Keratinocyte (primary cell): Measurements from ENCODE around the gene IFI27. TPM values are rescaled to one million over a fixed set of nuclear protein-coding genes. Genes with fewer than 3 reads are reported as not detected.

ENCODE experiments used
- DNase-seq: peaks from one replicate; pipeline ENCODE4 v3.0.0-alpha.2; 2011; ENCODE audit warnings: low read depth, missing footprints, low spot score
- FAIRE-seq: peaks from 2 replicates; lab custom pipeline; 2011; peaks lifted over from hg19 to GRCh38; lab: Jason Lieb, UNC
- H2AFZ ChIP-seq: 2 replicates; pipeline ENCODE4 v1.6.0; 2012; ENCODE audit warnings: low read length, control low read depth, inconsistent platforms; ENCODE audit not compliant: control insufficient read depth
- H3K27ac ChIP-seq: 2 replicates; pipeline ENCODE4 v1.5.1; 2011; ENCODE audit warnings: low read length; ENCODE audit not compliant: control insufficient read depth, insufficient read depth
- H3K27me3 ChIP-seq: 3 replicates; pipeline ENCODE4 v1.6.0; 2011; ENCODE audit warnings: low read length; ENCODE audit not compliant: control insufficient read depth, insufficient read depth; ENCODE audit errors: extremely low read depth
- H3K36me3 ChIP-seq, 2 experiments: 2 replicates in 1 of 2; 3 replicates in 1 of 2; pipeline ENCODE4 v1.5.1; 2011; ENCODE audit warnings: low read length in 2 of 2, mild to moderate bottlenecking in 1 of 2; ENCODE audit not compliant: control insufficient read depth in 2 of 2, insufficient read depth in 2 of 2; ENCODE audit errors: extremely low read depth in 1 of 2
- H3K4me1 ChIP-seq: 3 replicates; pipeline ENCODE4 v1.5.1; 2011; ENCODE audit warnings: low read length; ENCODE audit not compliant: control insufficient read depth, insufficient read depth; ENCODE audit errors: extremely low read depth
- H3K4me2 ChIP-seq: 3 replicates; pipeline ENCODE4 v1.6.0; 2011; ENCODE audit warnings: low read depth, low read length; ENCODE audit not compliant: control insufficient read depth, insufficient read depth; ENCODE audit errors: extremely low read depth
- H3K4me3 ChIP-seq, 3 experiments: fragments of 200-600 bp in 1 of 3; sonication (generic) in 1 of 3; 2 replicates in 2 of 3; 3 replicates in 1 of 3; pipeline ENCODE4 v1.5.1; 2011 to 2016; ENCODE audit warnings: low read length in 3 of 3, mild to moderate bottlenecking in 3 of 3, control low read depth in 2 of 3, inconsistent platforms in 1 of 3, low read depth in 1 of 3, mixed read lengths in 1 of 3, mixed run types in 1 of 3, moderate library complexity in 1 of 3; ENCODE audit not compliant: control insufficient read depth in 2 of 3, insufficient read depth in 2 of 3; ENCODE audit errors: extremely low read depth in 1 of 3
- H3K79me2 ChIP-seq: 2 replicates; pipeline ENCODE4 v1.6.0; 2012; ENCODE audit warnings: low read length; ENCODE audit not compliant: control insufficient read depth, insufficient read depth
- H3K9ac ChIP-seq: 3 replicates; pipeline ENCODE4 v1.6.0; 2011; ENCODE audit warnings: low read length; ENCODE audit not compliant: control insufficient read depth, insufficient read depth; ENCODE audit errors: extremely low read depth
- H3K9me1 ChIP-seq: 3 replicates; pipeline ENCODE4 v1.6.0; 2011; ENCODE audit warnings: low read length; ENCODE audit not compliant: control insufficient read depth, insufficient read depth; ENCODE audit errors: extremely low read depth
- H3K9me3 ChIP-seq: 2 replicates; pipeline ENCODE4 v1.5.1; 2012; ENCODE audit warnings: low read depth, low read length; ENCODE audit not compliant: control insufficient read depth
- H4K20me1 ChIP-seq: 3 replicates; pipeline ENCODE4 v1.6.0; 2011; ENCODE audit warnings: low read length; ENCODE audit not compliant: control insufficient read depth, insufficient read depth; ENCODE audit errors: extremely low read depth
- EZH2 ChIP-seq: IDR thresholded peaks from one replicate; pipeline ENCODE4 v1.6.1; 2012; ENCODE audit warnings: inconsistent platforms, mild to moderate bottlenecking, low read length, moderate library complexity
- dilution Hi-C: fragments of 300-500 bp; cut with MboI; formaldehyde crosslinking; loops from one replicate; pipeline ENCODE4 v1.7.0; 2020; ENCODE audit warnings: low sequenced_read_pairs; ENCODE audit not compliant: extremely low pct_ligation_motif_present
- polyA plus RNA-seq, 5 experiments: library from polyadenylated mRNA; depleted of rRNA in 3 of 5; stranded (reverse) in 3 of 5; stranded (forward) in 1 of 5; unstranded in 1 of 5; fragments of >200 nt; gene quantifications; 1 replicate in 1 of 5; 2 replicates in 3 of 5; 3 replicates in 1 of 5; pipeline versions ENCODE4 v1.2.1 to v1.2.3, GENCODE V29; 2011 to 2012; ENCODE audit warnings: missing spikeins in 2 of 5, low read depth in 1 of 5, low replicate concordance in 1 of 5
- TF ChIP-seq, protein P1 (sequence below), 3 experiments: IDR thresholded peaks in 1 of 3; conservative IDR thresholded peaks in 1 of 3; optimal IDR thresholded peaks in 1 of 3; 2 replicates in 2 of 3; 3 replicates in 1 of 3; pipeline versions ENCODE3 to v1.5.1; 2011; ENCODE audit warnings: low read length in 3 of 3, mild to moderate bottlenecking in 3 of 3, moderate library complexity in 2 of 3, control low read depth in 1 of 3, inconsistent platforms in 1 of 3; ENCODE audit not compliant: insufficient read depth in 2 of 3; ENCODE audit errors: extremely low read depth in 1 of 3

IFI27 gene
- polyA plus RNA-seq, 1 donor (not counting 4 experiments of a cell fraction or from before 2014, with no cell fraction given): 1,132 TPM

DNA sequence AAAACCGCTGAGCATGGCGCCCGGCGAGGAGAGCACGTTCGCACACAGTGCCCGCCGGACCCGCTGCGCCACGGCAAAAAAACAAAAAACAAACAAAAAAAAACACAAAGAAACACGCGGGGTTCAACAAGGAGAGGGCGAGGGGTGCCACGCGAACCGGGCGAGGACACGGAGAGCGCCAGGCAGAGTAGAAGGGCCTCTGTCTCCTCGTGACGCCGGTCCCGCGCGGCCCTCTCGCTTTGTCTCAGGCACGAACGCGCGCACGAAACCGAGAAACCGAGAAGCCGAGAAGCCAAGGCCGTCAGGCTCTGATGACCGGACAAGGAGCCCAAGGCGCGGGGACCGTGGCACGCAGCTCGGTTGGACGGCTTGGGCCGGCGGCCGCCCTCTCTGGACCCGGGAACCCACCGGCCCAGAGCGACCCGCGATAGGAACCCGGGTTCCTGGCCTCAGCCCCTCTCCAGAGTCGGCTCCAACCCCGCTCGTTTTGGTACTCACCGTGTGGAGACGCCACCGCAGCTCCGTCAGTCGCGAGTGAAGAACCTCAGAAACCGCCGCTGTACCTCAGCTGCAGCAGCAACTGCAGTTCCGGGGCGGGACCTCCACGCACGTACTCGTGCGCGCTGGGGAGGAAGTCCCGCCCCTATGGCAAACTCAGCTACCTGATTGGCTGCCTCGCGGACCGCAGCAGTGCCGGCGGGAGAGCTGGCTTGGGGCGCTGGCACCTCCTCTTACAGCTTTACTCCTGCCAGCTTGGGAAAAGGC, 29.7 kb upstream of the IFI27 start, which contains the start of the genes DDX24 and IFI27L1:
DDX24 (minus strand) TSS at position 582 of the 765 bp plus-strand sequence. CDS start 1,460 bp downstream, outside the sequence.
IFI27L1 (plus strand) TSS at position 690 of the 765 bp plus-strand sequence. CDS start 15,628 bp downstream, outside the sequence.
- peak within 1 kb of the TSS; percentile 78 to 100 (median 93) for H3K4me3 ChIP-seq
- H3K4me2 ChIP-seq: peak within 1 kb of the TSS; percentile 98
- no peaks in the 10 kb centered on the region for H3K27me3 ChIP-seq
- DNase-seq (peak; percentile 71), FAIRE-seq (peak; percentile 55)
- H3K79me2 ChIP-seq: peaks cover 54% of the 10 kb centered on the region
- H3K9me1 ChIP-seq: no peaks in the 10 kb centered on the region
- dilution Hi-C loops: no loop called here
- H4K20me1 ChIP-seq: peaks cover 5% of the 10 kb centered on the region
- H3K27ac ChIP-seq: peak within 1 kb of the TSS; percentile 88
- H3K9me3 ChIP-seq: peaks cover 2% of the 10 kb centered on the region
- no peak for TF ChIP-seq EZH2
- TF ChIP-seq, protein P1, sequence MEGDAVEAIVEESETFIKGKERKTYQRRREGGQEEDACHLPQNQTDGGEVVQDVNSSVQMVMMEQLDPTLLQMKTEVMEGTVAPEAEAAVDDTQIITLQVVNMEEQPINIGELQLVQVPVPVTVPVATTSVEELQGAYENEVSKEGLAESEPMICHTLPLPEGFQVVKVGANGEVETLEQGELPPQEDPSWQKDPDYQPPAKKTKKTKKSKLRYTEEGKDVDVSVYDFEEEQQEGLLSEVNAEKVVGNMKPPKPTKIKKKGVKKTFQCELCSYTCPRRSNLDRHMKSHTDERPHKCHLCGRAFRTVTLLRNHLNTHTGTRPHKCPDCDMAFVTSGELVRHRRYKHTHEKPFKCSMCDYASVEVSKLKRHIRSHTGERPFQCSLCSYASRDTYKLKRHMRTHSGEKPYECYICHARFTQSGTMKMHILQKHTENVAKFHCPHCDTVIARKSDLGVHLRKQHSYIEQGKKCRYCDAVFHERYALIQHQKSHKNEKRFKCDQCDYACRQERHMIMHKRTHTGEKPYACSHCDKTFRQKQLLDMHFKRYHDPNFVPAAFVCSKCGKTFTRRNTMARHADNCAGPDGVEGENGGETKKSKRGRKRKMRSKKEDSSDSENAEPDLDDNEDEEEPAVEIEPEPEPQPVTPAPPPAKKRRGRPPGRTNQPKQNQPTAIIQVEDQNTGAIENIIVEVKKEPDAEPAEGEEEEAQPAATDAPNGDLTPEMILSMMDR (optimal IDR thresholded peaks at IDR 0.05 in 1 of 3, IDR thresholded peaks at IDR 0.05 in 1 of 3, conservative IDR thresholded peaks at IDR 0.05 in 1 of 3; ENCODE audit: extremely low read depth in 1 of 3, insufficient read depth in 2 of 3, low read length in 3 of 3): no peak
- H3K36me3 ChIP-seq: peaks cover 8 to 16% of the 10 kb centered on the region in 2 experiments
- peak within 1 kb of the TSS; percentile 97 for H2AFZ ChIP-seq
- peak within 1 kb of the TSS; percentile 95 for H3K9ac ChIP-seq
- peaks cover 30% of the 10 kb centered on the region for H3K4me1 ChIP-seq

DNA sequence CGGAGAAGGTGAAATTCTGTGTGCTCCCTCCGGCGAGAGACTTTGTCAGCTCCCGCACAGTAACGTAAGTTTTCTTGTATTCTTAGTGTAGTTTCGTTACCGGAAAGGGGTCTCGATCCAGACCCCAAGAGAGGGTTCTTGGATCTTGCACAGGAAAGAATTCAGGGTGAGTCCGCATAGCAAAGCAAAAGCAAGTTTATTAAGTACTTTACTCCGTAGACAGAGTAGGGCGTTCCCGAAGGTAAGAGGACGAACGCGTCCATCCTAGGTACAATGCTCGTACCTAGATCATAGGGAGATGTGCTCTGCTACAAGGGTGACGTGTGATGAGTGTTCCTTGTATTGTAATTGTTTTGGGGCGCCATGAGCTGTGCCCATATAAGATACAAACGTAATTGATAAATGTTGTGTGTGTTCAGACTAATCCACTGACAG, 29.1 kb upstream of the IFI27 start:
- Histone ChIP-seq H3K27me3 (no peaks in the 10 kb centered on the region), H3K4me3 (peak overlapping the region; percentile 78 to 100 (median 93)), H3K79me2 (peaks cover 48% of the 10 kb centered on the region), H3K36me3 (peaks cover 8 to 16% of the 10 kb centered on the region in 2 experiments), H3K27ac (peak overlapping the region; percentile 88), H2AFZ (peak overlapping the region; percentile 97), H3K4me2 (peak overlapping the region; percentile 98), H4K20me1 (peaks cover 5% of the 10 kb centered on the region), H3K9me1 (no peaks in the 10 kb centered on the region), H3K4me1 (peaks cover 30% of the 10 kb centered on the region), H3K9ac (peak overlapping the region; percentile 95), H3K9me3 (no peaks in the 10 kb centered on the region)
- FAIRE-seq (peak; percentile 20), DNase-seq (no peak)
- no peak for TF ChIP-seq EZH2
- TF ChIP-seq, protein P1 (optimal IDR thresholded peaks at IDR 0.05 in 1 of 3, IDR thresholded peaks at IDR 0.05 in 1 of 3, conservative IDR thresholded peaks at IDR 0.05 in 1 of 3; ENCODE audit: extremely low read depth in 1 of 3, insufficient read depth in 2 of 3, low read length in 3 of 3): no peak
- dilution Hi-C loops: no loop called here
